ACHN (cell line): ENCODE measurements around the gene EID3.

Experiments
- DNase-seq: peaks from one replicate; pipeline ENCODE4 v3.0.0-alpha.2; 2015
- in situ Hi-C: cut with HindIII; loops from 2 replicates; pipeline ENCODE4 v1.10.0; 2017; ENCODE audit warnings: low sequenced_read_pairs, low pct_ligation_motif_present, low pct_unique_long_range_greater_than_20kb

The EID3 gene

GRCh38 chr12:104348283-104348993 lies 44.9 kb downstream of the EID3 start:
- in situ Hi-C loops: loop anchor here (5.0 kb wide), 1 partner anchor 36 kb away; no protein-coding TSS in a partner anchor

GRCh38 chr12:104348994-104349494 lies 45.5 kb downstream of the EID3 start:
- DNase-seq: no peak
- in situ Hi-C loops: loop anchor here (5.0 kb wide), 1 partner anchor 37 kb away; no protein-coding TSS in a partner anchor

More at GRCh38 chr12:104348283-104348993, 44.9 kb downstream of the EID3 start:
- no peak for DNase-seq

- in situ Hi-C loops: no loop called here
- no peak for DNase-seq
These were observed 46.9 kb downstream of the EID3 start for GRCh38 chr12:104350211-104351056.

- no peak for DNase-seq
- in situ Hi-C loops: no loop called here
These were observed 47.8 kb downstream of the EID3 start for GRCh38 chr12:104351057-104351983.

- DNase-seq: no peak
- in situ Hi-C loops: no loop called here
These were observed 48.7 kb downstream of the EID3 start for GRCh38 chr12:104352106-104352713.

GRCh38 chr12:104353012-104353981 lies 49.8 kb downstream of the EID3 start:
- in situ Hi-C loops: no loop called here
- DNase-seq: no peak

- in situ Hi-C loops: no loop called here
- no peak for DNase-seq
These were observed 50.8 kb downstream of the EID3 start for GRCh38 chr12:104354167-104354867.
